KMS-11 (cell line): ENCODE measurements around the gene LAMB2.

ENCODE experiments used
- H2AFZ ChIP-seq: fragments of 200-600 bp; sonication (generic); 2 replicates; pipeline ENCODE4 v1.6.1; 2016; ENCODE audit warnings: antibody characterized with exemption, mixed run types, low read depth
- H3K27ac ChIP-seq: fragments of 200-600 bp; sonication (generic); 2 replicates; pipeline ENCODE4 v1.6.1; 2016; ENCODE audit warnings: mild to moderate bottlenecking, mixed run types
- H3K27me3 ChIP-seq: fragments of 200-600 bp; sonication (generic); 2 replicates; pipeline ENCODE4 v1.6.1; 2017; ENCODE audit warnings: mild to moderate bottlenecking, low read depth, mixed run types, moderate library complexity; ENCODE audit not compliant: insufficient read depth
- H3K36me3 ChIP-seq: fragments of 200-600 bp; sonication (generic); 2 replicates; pipeline ENCODE4 v1.6.1; 2017; ENCODE audit warnings: mild to moderate bottlenecking, mixed run types; ENCODE audit not compliant: insufficient read depth
- H3K4me1 ChIP-seq: fragments of 200-600 bp; sonication (generic); 2 replicates; pipeline ENCODE4 v1.6.1; 2016; ENCODE audit warnings: mild to moderate bottlenecking, low read depth, mixed run types; ENCODE audit not compliant: poor library complexity, severe bottlenecking
- H3K4me2 ChIP-seq: fragments of 200-600 bp; sonication (generic); 2 replicates; pipeline ENCODE4 v1.7.0; 2016; ENCODE audit warnings: mild to moderate bottlenecking, mixed run types
- H3K4me3 ChIP-seq: fragments of 200-600 bp; sonication (generic); IDR thresholded peaks from 2 replicates; pipeline ENCODE4 v1.6.1; 2017; ENCODE audit warnings: low read depth, low read length, mixed read lengths; ENCODE audit not compliant: insufficient read depth
- H3K79me2 ChIP-seq: fragments of 200-600 bp; sonication (generic); 2 replicates; pipeline ENCODE4 v1.6.1; 2016; ENCODE audit warnings: low read depth, mixed run types; ENCODE audit not compliant: insufficient read depth
- H3K9ac ChIP-seq: fragments of 200-600 bp; sonication (generic); 2 replicates; pipeline ENCODE4 v1.6.1; 2016; ENCODE audit warnings: mild to moderate bottlenecking, mixed run types
- H4K20me1 ChIP-seq: fragments of 200-600 bp; sonication (generic); 2 replicates; pipeline ENCODE4 v1.6.1; 2016; ENCODE audit warnings: mild to moderate bottlenecking, mixed run types; ENCODE audit not compliant: insufficient read depth
- CTCF ChIP-seq: fragments of 200-600 bp; sonication (generic); conservative IDR thresholded peaks from 2 replicates; pipeline ENCODE4 v1.6.1; 2017; ENCODE audit warnings: low read depth, mild to moderate bottlenecking, antibody characterized with exemption, low read length, moderate library complexity, mixed read lengths

LAMB2 gene

GRCh38 chr3:49175530-49175929 is 42.7 kb upstream of the LAMB2 start:
- Histone ChIP-seq H4K20me1 (no peaks in the 10 kb centered on the region), H3K27me3 (no peaks in the 10 kb centered on the region), H3K9ac (no peak overlapping the region), H3K4me2 (no peak overlapping the region), H3K36me3 (no peaks in the 10 kb centered on the region), H3K4me1 (no peaks in the 10 kb centered on the region), H3K4me3 (no peak overlapping the region), H3K79me2 (no peaks in the 10 kb centered on the region), H3K27ac (no peak overlapping the region), H2AFZ (no peak overlapping the region)
- TF ChIP-seq CTCF, result no peak

- Histone ChIP-seq H3K4me3 (no peak overlapping the region), H3K9ac (no peak overlapping the region), H4K20me1 (no peaks in the 10 kb centered on the region), H3K36me3 (no peaks in the 10 kb centered on the region), H3K27me3 (no peaks in the 10 kb centered on the region), H3K79me2 (no peaks in the 10 kb centered on the region), H2AFZ (no peak overlapping the region), H3K27ac (no peak overlapping the region), H3K4me2 (no peak overlapping the region), H3K4me1 (no peaks in the 10 kb centered on the region)
- no peak for TF ChIP-seq CTCF
Observed at GRCh38 chr3:49174397-49174985, 41.6 kb upstream of the LAMB2 start.

GRCh38 chr3:49173792-49174170 is 40.9 kb upstream of the LAMB2 start:
- Histone ChIP-seq H3K9ac (no peak overlapping the region), H3K27me3 (no peaks in the 10 kb centered on the region), H3K4me2 (no peak overlapping the region), H4K20me1 (no peaks in the 10 kb centered on the region), H3K79me2 (no peaks in the 10 kb centered on the region), H3K4me1 (no peaks in the 10 kb centered on the region), H3K36me3 (no peaks in the 10 kb centered on the region), H3K27ac (no peak overlapping the region), H2AFZ (no peak overlapping the region), H3K4me3 (no peak overlapping the region)
- no peak for TF ChIP-seq CTCF

GRCh38 chr3:49173116-49173791 is 40.4 kb upstream of the LAMB2 start:
- TF ChIP-seq CTCF, result no peak

More at GRCh38 chr3:49173116-49173791, 40.4 kb upstream of the LAMB2 start:
- Histone ChIP-seq H3K4me3 (no peak overlapping the region), H4K20me1 (no peaks in the 10 kb centered on the region), H3K79me2 (no peaks in the 10 kb centered on the region), H3K4me2 (no peak overlapping the region), H2AFZ (no peak overlapping the region), H3K4me1 (no peaks in the 10 kb centered on the region), H3K36me3 (no peaks in the 10 kb centered on the region), H3K27ac (no peak overlapping the region), H3K9ac (no peak overlapping the region), H3K27me3 (no peaks in the 10 kb centered on the region)
